NCI-H2107 treated with DMSO at 0.1 percent for 48 hours (cell line): ENCODE data around the gene LSM14B.
"Not testable (repeated sequence)": the region's sequence is repeated elsewhere in the genome, so short reads cannot be mapped to it uniquely, and the experiment has no call there.

ENCODE experiments used
- DNase-seq: peaks from one replicate; lab custom pipeline; 2025; ENCODE audit not compliant: unreplicated experiment; lab: John Stamatoyannopoulos, UW

Gene LSM14B

DNA sequence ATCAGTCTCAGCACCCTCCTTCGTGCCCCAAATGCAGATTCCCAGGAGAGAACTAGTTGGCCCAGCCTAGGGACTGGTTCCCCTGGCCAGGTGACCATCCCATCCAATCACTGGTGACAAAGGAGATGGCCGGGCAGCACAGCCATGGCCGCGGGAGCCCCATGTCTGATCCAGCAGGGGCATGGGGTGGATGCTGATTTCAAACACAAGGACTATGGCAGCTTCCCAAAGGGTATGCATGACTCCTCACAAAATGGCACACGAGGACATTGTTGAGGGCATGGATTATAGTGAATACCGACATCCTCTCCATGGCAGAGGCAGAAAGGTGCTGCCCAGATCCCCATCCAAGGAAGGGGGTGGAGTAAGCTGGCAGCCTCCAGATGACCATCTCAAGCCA, 9.9 kb upstream of the LSM14B start:
- DNase-seq: no peak

DNA sequence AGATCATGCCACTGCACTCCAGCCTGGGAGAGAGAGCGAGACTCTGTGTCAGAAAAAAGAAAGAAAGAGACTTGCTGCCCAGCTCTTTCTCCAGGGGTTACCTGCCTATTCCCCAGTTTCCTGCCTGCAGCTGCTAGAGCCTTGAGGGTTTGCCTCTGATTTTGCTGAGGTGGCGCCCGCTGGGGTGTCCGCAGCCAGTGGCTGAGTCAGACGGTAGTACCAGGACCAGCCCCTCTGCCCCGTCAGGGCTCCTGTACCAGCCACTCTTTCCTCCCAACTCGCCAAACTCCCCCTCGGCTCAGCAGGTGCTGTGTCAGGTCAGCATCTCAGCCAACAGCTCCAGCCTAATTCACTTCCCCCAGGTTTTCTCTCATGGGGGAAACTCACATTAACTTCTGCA, 7.4 kb upstream of the LSM14B start:
- no peak for DNase-seq

DNA sequence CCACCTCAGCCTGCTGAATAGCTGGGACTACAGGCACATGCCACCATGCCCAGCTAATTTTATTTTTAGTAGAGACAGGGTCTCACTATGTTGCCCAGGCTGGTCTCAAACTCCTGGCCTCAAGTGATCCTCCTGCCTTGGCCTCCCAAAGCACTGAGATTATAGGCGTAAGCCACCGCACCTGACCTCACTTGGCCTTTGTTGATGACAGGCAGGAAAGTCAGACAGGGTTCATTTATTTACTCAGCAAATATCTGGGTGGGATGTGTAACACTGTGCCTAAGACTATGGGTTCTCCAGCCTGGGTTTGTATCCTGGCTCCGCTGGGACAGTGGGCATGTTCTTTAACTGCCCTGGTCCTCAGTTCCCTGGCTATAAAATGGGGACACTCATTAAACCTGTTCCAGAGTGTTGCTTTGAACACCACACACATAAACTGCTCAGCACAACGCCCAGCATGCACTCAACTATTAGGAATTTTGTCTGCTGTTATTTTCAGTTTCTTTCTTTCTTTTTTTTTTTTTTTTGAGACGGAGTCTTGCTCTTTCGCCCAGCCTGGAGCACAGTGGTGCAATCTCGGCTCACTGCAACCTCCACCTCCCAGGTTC, 6.4 kb upstream of the LSM14B start:
- not testable (repeated sequence) for DNase-seq

DNA sequence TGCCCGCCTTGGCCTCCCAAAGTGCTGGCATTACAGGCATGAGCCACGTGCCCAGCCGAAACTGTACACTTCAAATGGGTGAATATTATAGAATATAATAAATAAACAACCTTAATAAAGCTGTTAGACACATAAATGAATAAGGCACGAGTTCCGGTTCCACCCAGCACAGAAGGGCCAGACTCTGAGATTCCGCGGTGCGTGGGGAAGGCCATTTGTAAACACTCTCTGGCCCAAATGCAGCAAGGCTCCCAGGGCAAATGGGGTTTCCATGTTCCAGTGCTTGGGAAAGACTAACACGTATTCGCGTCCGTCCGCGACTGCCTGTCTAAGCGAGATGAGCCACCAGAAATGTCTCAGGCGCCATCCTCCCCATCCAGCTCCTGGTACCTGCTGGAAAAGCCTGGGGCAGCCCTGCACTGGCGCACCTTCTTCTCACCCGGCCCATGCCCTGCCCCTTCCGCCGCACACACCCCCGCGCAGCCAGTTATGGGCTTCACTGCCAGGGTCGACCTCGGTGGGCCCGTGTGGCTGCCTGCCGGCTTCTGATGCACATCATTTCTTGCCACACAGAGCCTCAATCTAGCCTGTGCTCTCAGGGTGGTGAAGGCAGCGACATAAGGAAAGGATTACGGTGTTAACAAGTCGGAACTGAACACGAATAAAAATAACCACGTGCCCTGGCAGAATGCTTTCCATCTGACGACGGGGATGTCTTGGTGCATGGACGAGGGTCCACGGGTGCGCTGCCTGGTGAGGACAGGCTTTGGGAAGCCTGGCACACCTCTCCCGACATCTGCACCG, 5.5 kb upstream of the LSM14B start:
- no peak for DNase-seq

DNA sequence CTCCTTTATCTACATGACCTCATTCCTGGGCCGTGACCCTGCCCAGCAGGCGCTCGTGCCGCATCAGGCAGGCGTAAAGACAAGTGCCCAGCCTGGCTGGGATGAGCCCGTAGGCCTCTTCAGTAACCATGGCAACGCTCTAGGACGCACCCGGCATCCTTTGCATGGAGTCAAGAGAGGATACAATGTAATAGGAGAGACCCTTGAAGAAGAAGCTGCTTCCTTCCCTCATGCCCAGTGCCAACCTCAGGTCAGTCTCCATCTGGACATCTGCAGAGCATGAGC, 5.0 kb upstream of the LSM14B start:
- no peak for DNase-seq

DNA sequence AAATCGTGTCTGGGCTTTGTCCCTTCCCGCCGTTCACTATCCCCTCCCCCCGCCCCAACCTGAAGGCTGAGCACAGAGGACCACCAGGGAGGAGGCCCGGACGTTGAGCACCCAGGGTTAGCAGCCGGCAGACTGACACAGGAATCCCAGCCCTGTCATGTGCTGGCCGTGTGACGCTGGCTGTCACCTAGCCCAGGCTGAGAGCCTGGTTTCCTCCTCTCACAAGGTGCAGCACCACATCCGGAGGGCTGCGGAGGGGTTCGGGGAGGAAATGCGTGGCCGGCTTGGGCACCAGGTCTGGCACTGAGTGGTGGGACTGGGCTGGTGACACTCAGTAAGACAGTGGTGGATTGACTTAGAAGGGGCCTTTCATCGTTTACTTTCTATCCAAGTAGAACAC, 4.6 kb upstream of the LSM14B start:
- no peak for DNase-seq

DNA sequence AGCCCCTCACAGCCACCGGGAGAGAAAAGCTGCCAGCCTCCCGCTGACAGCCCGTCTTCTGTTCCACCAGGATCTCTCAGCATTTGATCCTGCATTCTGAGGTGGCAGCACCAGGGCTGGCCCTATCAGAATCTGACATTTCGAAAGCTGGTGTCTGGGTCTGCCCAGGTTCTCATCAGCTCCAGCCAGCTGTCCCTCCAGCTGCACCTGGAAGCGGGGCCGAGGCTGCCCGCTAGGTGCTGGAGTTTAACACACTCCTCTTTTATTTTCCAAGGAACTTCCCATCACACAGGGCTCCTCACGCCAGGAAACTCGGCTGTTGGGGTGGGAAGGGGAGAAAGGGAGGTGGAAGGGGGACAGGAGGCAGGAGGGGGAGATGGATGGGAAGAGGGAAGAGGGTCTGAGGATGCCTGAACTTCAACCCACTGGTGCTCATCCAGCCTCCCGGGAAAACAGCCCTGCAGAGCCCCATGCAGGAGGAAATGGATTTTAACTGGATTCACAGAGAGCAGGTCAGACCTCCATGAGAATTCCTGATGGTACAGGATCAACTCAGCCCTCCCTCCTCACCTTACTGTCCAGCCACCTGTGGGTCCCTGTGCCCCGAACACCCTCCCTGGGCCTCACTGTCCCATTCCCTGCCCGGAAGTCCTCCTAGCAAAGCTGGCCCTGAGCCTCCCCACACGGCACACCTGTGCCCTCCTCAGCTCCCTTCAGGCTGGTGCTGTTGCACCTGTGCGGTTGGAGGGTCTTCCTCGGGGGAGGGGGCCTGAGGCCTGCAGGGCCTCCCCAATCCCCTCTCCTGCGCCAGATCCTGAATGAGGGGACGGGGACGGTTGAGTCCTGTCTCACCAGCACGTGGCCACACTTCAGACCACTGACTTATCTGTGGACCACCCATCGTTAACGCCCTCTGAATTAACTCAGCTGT, 3.9 kb upstream of the LSM14B start:
- peak; percentile 8 for DNase-seq

DNA sequence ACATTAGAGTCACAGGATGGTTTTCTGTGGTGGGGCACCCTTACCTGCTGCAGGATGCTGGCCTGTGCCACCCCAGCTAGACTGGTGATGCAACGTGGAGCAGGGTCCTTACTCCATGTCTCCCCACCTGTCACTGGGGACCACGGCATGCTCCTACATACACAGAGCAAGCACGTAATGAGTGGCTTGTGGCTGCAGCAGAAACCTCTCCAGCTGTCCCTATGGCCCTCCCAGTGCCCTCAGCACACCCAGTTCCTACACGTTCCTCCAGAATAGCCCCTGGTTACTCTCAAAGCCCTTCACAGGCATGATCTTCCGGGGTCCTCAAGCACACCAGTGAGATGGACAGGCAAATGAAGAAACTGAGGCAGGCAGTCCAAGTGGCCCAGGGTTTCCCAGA, 3.2 kb upstream of the LSM14B start:
- no peak for DNase-seq

DNA sequence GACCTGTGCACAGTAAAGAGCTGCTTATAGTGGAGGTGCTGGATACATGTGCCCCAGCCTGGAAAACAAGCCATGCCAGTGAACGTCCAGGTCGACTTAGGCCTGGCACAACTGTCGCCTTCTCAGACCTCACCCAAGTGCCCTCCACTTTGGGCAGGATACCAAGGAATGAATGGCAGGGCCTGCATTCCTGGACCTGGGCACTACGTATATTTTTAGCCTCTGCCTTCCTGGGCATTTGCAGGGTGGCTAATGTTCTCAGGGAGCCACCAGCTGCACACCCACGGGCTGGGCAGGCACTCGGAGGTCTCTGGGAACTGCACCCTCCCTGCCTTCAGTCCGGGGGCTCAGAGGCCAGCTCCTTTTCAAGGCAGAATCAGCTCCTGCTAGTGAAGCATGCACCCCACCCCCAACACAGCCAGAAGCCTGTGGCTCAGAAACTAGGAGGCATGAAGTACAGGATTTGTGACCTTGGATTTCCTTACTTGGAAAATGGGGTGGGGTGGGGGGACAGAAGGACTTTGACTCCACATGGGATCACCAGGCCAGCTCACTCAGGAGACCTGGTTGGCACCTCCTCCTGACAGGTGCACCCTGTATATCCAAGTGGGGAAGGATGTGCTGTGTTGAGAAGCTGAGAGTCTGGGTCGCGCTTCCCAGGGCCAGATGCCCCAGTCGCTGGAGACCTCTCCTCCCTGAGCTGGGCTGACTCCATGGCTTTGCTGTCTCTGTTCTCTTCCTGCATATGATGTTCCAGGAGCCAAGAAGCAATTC, 2.5 kb upstream of the LSM14B start:
- no peak for DNase-seq

DNA sequence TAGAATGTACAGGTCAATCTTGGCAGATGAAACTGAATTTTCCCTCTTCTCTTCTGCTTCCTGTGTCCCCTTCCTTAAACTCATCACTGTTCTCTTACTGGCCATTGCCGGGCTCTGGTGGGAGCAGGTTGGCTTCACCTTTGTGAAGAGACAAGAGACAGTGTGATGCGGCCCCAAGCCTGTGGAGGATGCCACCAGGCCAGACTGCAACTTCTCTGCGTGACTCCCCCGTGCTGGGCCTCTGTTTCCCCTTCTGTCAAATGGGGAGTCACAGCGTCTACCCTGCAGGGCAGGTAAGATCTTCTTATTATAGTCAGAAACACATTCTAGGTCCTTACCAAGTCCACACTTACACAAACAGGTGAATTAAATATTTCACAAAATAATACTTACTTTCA, 1.9 kb upstream of the LSM14B start:
- no peak for DNase-seq

DNA sequence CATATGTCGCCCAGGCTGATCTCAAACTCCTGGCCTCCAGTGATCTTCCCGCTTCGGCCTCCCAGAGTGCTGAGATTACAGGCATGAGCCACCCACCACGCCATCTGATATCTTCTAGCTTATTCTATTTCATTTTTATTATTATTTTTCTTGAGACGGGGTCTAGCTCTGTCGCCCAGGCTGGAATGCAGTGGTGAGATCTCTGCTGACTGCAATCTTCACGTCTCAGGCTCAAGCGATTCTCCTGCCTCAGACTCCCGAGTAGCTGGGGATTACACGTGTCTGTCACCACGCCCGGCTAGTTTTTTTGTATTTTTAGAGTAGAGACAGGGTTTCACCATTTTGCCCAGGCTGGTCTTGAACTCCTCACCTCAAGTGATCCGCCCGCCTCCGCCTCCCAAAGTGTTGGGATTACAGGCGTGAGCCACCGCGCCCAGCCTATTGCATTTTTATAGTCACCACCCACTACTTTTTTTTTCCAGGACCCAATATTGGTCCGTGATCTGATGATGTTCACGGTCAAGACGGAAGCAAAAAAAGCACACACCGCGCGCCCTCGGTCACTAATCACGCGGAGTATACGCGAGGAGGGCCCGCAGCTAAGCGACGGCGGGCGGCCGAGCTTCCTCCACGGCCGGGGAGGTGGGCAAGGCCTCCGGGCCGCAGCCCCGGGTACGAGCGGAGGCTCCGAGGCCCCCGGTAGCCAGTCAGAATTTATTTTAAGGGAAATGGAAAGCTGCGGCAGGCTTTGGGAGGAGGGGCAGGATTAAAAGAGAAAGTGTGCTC, 1.1 kb upstream of the LSM14B start:
- DNase-seq: no peak

DNA sequence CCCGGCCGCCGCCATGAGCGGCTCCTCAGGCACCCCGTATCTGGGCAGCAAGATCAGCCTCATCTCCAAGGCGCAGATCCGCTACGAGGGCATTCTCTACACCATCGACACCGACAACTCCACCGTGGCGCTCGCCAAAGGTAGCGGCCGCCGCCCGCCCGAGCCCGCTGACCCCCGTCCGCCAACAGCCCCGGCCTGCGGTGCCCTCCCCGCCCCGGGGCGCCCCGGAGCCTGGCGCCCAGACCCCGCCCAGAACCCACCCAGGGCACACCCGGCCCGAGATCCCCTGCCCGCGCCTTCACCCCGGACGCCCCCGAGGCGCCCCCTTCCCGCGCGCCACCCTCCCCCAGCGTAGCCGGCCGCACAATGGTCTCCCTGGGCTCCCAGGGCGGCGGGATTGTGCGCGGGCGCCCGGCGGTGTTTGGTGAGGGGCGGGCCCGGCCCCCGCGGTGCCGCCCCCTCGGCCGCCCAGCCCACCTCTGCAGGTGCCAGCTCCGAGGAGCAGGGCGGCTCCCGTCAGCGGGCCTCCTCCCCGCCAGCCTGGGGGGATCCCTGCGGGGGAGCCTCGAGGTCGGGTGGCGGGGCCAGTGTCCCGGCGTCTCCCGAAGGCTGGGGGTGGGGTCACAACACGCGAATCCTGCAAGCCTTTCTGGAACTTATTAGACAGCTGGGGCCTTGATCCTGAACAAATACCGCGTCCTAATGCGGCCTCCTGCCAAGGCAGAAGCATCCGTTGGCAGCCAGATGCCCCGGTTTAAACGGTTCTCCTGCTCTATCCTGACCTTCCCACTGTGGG, 577 bp downstream of the LSM14B start:
- DNase-seq: peak; percentile 19

DNA sequence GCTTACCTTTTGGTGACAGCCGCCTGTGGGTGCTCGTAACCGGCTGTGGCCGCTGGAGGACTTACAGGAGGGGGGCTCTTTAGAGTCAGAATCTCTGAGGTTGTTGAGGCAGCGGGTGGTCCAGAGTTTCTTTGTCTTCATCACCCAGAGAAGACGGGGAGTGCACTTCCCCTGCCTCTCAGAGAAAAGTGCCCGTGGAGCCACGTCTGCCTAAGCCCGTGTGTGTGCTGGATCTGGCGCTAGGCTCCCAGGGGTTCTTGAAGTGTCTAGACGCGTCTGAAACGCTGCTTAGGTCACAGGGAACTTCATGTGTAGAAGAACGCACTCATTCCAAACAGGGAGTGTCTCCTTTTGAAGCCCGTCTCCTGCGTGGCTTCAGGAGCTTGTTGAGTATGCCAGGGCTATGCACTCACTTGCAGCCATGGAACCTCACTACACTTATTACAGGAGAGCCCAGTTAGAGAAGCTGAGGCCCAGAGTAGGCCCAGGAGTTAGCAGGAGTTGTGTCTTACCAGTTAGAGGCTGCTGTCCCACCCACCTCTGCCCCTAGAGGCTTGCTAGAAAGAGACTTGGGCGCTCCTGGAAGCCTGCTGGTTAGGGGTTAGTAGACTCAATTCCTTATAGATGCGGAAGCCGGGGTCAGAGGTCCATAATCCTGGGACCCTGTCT, 1.3 kb downstream of the LSM14B start:
- DNase-seq: no peak

DNA sequence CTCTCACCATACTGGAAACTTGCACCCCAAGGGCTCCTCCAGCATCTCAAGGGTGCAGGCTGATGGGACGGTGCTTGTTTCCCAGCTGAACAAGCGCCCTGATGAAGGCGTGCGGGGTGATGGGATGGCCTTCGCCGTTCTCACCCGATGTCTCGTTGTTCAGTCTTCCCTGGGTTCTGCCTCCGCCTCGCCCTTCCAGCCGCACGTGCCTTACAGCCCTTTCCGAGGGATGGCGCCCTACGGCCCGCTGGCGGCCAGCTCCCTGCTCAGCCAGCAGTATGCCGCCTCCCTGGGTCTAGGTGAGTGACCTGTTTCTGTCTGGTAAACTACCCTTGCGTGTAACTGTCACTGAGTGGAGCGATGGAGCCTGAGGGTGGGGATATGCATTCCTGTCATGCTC, 3.9 kb downstream of the LSM14B start:
- no peak for DNase-seq

DNA sequence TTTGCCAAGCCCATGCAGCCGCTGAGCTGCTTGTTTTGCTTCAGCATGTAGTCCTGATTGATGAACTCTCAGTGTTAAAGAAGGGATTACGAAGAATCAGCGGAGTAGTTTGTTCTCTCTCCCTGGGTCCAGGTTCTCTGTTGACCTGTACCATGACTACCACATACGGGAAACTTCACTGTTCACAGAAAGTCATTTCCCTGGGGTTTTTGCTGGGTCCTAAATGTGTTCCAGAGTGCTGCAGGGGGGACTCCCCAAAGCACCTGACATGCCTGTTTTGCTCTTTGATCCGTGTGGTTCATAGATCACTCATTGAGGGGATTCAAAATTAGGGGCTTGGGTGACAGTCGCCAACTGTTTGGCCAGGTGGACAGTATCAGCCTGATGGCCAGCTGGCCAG, 5.5 kb downstream of the LSM14B start:
- DNase-seq: no peak

DNA sequence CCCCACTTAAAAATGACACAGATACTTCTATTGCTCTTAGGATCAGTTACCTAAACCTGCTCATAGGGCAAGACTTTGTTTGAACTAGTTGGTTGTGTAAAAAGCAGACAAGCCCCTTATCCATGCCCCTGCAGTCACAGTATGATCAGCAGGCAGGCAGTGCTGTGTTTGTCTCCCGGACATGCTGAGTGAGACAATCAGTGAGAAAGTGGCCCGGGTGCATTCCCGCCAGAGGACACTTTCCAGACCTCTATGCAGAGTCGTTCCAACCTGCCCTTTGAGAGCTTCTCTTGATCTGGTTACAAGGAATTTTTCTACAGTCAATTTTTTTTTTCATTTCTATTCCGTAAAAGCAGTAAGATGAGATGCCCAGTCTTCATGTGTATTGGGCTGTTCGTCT, 6.2 kb downstream of the LSM14B start:
- DNase-seq: no peak

DNA sequence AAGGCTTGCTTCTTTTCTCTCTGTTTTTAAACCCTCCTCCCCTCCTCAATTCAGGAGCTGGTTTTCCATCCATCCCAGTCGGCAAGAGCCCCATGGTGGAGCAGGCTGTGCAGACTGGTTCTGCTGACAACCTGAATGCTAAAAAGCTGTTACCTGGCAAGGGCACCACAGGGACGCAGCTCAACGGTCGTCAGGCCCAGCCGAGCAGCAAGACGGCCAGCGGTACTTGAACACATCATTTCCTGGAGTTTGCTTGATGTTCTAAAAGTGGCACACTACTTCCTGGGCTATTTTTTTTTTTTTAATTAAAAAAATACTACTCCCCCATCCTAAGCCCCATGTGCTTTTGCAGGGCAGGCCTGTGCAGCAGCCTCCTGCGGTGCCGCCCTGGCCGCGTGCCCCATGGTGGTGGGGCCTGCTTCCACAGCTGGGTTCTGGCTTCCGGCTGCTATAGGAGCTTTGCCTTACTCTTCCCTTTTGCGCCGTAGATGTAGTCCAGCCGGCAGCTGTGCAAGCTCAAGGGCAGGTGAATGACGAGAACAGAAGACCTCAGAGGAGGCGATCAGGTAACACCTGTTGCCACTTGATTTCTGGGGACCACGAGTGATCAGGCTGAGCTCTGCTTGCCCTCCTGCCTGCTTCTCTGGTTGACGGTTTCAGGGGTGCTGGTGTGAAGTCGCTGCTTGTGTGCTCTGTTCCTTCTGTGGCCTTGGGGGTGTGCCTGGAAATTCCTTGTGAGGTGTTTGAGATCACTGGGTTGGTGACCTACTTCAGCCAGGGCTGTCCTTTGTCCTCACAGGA, 7.7 kb downstream of the LSM14B start:
- peak; percentile 16 for DNase-seq

DNA sequence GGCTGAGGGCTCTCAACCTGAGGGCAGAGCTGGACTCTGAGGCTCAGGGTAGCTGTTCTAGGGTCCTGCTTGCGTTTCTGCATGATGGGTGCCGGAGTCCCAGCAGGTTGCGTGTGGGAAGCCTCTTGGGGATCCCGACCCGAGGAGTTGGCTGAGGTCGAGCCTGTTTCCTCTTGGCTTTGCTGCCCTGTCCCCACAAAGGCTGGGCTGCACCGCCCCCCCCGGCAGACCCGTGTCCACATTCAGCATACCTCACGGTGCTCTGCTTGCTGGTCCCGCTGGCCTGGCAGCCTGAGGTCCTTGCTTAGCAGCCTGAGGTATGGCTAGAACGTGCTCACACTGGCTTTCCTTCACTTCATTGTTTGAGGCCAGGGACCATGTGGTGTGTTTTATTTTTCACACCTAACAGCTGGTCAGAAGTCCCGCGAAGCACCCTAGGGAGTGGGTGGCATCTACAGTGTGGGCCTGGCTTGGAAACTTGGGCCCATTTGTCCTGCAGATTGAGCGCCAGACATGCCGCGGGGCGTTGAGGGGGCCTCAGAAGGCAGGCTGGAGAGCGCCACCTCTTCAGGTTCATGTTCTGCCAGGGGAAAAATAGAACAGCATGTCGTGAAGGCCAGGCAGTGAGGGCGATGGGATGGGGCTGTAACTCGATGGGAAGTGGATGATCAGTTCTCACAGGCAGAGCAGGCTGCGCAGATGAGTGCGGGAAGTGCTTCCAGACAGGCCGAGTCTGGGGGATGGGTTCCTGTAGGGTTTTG, 9.5 kb downstream of the LSM14B start:
- no peak for DNase-seq
